Astrocyte (in vitro differentiated cells and primary cell): ENCODE results near the gene FBN2. TPM values are rescaled to one million over a fixed set of nuclear protein-coding genes. Genes with fewer than 3 reads are reported as not detected.

Experiments used
- DNase-seq: peaks from one replicate; pipeline ENCODE4 v3.0.0-alpha.2; 2010; ENCODE audit warnings: low read depth
- FAIRE-seq: peaks from 2 replicates; lab custom pipeline; 2011; peaks lifted over from hg19 to GRCh38; lab: Jason Lieb, UNC
- H2AFZ ChIP-seq: 2 replicates; pipeline ENCODE4 v1.6.0; 2012; ENCODE audit warnings: low read depth, low read length, inconsistent platforms
- H3K27ac ChIP-seq: 2 replicates; pipeline ENCODE4 v1.5.1; 2011; ENCODE audit warnings: low read depth, low read length, inconsistent platforms
- H3K27me3 ChIP-seq: 2 replicates; pipeline ENCODE4 v1.6.0; 2011; ENCODE audit warnings: low read length, inconsistent platforms; ENCODE audit not compliant: insufficient read depth
- H3K36me3 ChIP-seq: 2 replicates; pipeline ENCODE4 v1.5.1; 2011; ENCODE audit warnings: low read length, inconsistent platforms; ENCODE audit not compliant: insufficient read depth
- H3K4me1 ChIP-seq: 2 replicates; pipeline ENCODE4 v1.5.1; 2011; ENCODE audit warnings: low read length, inconsistent platforms; ENCODE audit not compliant: insufficient read depth
- H3K4me2 ChIP-seq: 2 replicates; pipeline ENCODE4 v1.6.0; 2012; ENCODE audit warnings: low read length, inconsistent platforms
- H3K4me3 ChIP-seq: 2 replicates; pipeline ENCODE4 v1.5.1; 2011; ENCODE audit warnings: low read depth, mild to moderate bottlenecking, low read length, inconsistent platforms; ENCODE audit not compliant: insufficient read depth
- H3K79me2 ChIP-seq: 2 replicates; pipeline ENCODE4 v1.6.0; 2012; ENCODE audit warnings: mild to moderate bottlenecking, low read length, inconsistent platforms; ENCODE audit not compliant: insufficient read depth
- H3K9ac ChIP-seq: 2 replicates; pipeline ENCODE4 v1.6.0; 2012; ENCODE audit warnings: mild to moderate bottlenecking, low read length, inconsistent platforms
- H3K9me3 ChIP-seq: 2 replicates; pipeline ENCODE4 v1.5.1; 2012; ENCODE audit warnings: low read depth, mild to moderate bottlenecking, low read length, inconsistent platforms; ENCODE audit not compliant: insufficient read depth
- H4K20me1 ChIP-seq: 2 replicates; pipeline ENCODE4 v1.6.0; 2012; ENCODE audit warnings: low read length, inconsistent platforms; ENCODE audit not compliant: insufficient read depth
- H3K27ac Mint-ChIP-seq: one replicate; pipeline ENCODE4 v1.8.0; 2021; ENCODE audit warnings: mild to moderate bottlenecking, mixed read lengths; ENCODE audit not compliant: unreplicated experiment
- H3K27me3 Mint-ChIP-seq: one replicate; pipeline ENCODE4 v1.8.0; 2021; ENCODE audit warnings: low read depth, mixed read lengths; ENCODE audit not compliant: unreplicated experiment
- H3K36me3 Mint-ChIP-seq: one replicate; pipeline ENCODE4 v1.8.0; 2021; ENCODE audit warnings: low read depth, mixed read lengths; ENCODE audit not compliant: unreplicated experiment
- H3K4me1 Mint-ChIP-seq: one replicate; pipeline ENCODE4 v1.8.0; 2021; ENCODE audit warnings: low read depth, mixed read lengths; ENCODE audit not compliant: unreplicated experiment
- H3K4me3 Mint-ChIP-seq: one replicate; pipeline ENCODE4 v1.8.0; 2021; ENCODE audit warnings: mild to moderate bottlenecking, moderate library complexity, mixed read lengths; ENCODE audit not compliant: unreplicated experiment
- H3K9me3 Mint-ChIP-seq: one replicate; pipeline ENCODE4 v1.8.0; 2021; ENCODE audit warnings: mild to moderate bottlenecking, mixed read lengths; ENCODE audit not compliant: unreplicated experiment
- CTCF ChIP-seq: IDR thresholded peaks from 2 replicates; pipeline ENCODE4 v1.5.1; 2011; ENCODE audit warnings: low read depth, mild to moderate bottlenecking, inconsistent platforms, low read length, moderate library complexity; ENCODE audit not compliant: insufficient read depth
- EZH2 ChIP-seq: IDR thresholded peaks from 2 replicates; pipeline ENCODE4 v1.6.1; 2012; ENCODE audit warnings: mild to moderate bottlenecking, low read length, inconsistent platforms; ENCODE audit not compliant: insufficient read depth
- total RNA-seq: library from RNA; stranded (reverse); gene quantifications from 2 replicates; pipeline ENCODE4 v1.2.1, GENCODE V29; 2021

The FBN2 gene
- total RNA-seq, 1 donor from 2014 or later: 176 TPM

- Histone ChIP-seq H3K4me2 (no peak overlapping the region), H3K36me3 (no peaks in the 10 kb centered on the region), H3K4me3 (no peak overlapping the region), H3K79me2 (no peaks in the 10 kb centered on the region), H4K20me1 (no peaks in the 10 kb centered on the region), H3K27me3 (no peaks in the 10 kb centered on the region), H2AFZ (no peak overlapping the region), H3K9ac (no peak overlapping the region), H3K4me1 (no peaks in the 10 kb centered on the region), H3K9me3 (no peaks in the 10 kb centered on the region), H3K27ac (no peak overlapping the region)
- peaks cover 20% of the 10 kb centered on the region for H3K36me3 Mint-ChIP-seq
- no peak for FAIRE-seq
- peaks cover 2% of the 10 kb centered on the region for H3K9me3 Mint-ChIP-seq
- no peak overlapping the region for H3K4me3 Mint-ChIP-seq
- H3K27ac Mint-ChIP-seq: no peak overlapping the region
- DNase-seq: no peak
- no peaks in the 10 kb centered on the region for H3K27me3 Mint-ChIP-seq
- H3K4me1 Mint-ChIP-seq: peaks cover 8% of the 10 kb centered on the region
- TF ChIP-seq EZH2 (no peak), CTCF (no peak)
Measured at GRCh38 chr5:128384068-128384467, 154.0 kb downstream of the FBN2 start.

GRCh38 chr5:128380337-128380736 is 157.7 kb downstream of the FBN2 start:
- no peak for FAIRE-seq
- no peak overlapping the region for H3K27ac ChIP-seq

More at GRCh38 chr5:128380337-128380736, 157.7 kb downstream of the FBN2 start:
- TF ChIP-seq EZH2: no peak
- TF ChIP-seq CTCF: no peak
- Histone ChIP-seq H3K4me3 (no peak overlapping the region), H3K27me3 (no peaks in the 10 kb centered on the region), H3K4me1 (peaks cover 6% of the 10 kb centered on the region), H4K20me1 (no peaks in the 10 kb centered on the region), H2AFZ (no peak overlapping the region), H3K9me3 (no peaks in the 10 kb centered on the region), H3K79me2 (no peaks in the 10 kb centered on the region), H3K9ac (no peak overlapping the region), H3K36me3 (no peaks in the 10 kb centered on the region), H3K4me2 (no peak overlapping the region)
- Mint-ChIP-seq H3K27ac (no peak overlapping the region), H3K36me3 (no peaks in the 10 kb centered on the region), H3K27me3 (no peaks in the 10 kb centered on the region), H3K4me1 (peaks cover 19% of the 10 kb centered on the region), H3K4me3 (no peak overlapping the region), H3K9me3 (no peaks in the 10 kb centered on the region)
- no peak for DNase-seq
